Body of pancreas (tissue), 4 donors: Measurements from ENCODE around the gene CENPK.
A peak's percentile ranks its signal among the peaks of the same experiment; 100 is the strongest.

Experiments used
- POLR2A ChIP-seq, 3 donors: fragments of 450-650 bp; IDR thresholded peaks; one replicate each; pipeline ENCODE4 v1.6.1; 2016; ENCODE audit warnings: antibody characterized with exemption in 3 of 3, mild to moderate bottlenecking in 2 of 3
- TF ChIP-seq, protein P1 (sequence below), 7 experiments: fragments of 450-650 bp in 4 of 7; fragments of 200-600 bp in 3 of 7; sonication (generic) in 3 of 7; IDR thresholded peaks; one replicate each; pipeline ENCODE4 v1.5.1; 2016 to 2019; ENCODE audit warnings: antibody characterized with exemption in 7 of 7

DNA sequence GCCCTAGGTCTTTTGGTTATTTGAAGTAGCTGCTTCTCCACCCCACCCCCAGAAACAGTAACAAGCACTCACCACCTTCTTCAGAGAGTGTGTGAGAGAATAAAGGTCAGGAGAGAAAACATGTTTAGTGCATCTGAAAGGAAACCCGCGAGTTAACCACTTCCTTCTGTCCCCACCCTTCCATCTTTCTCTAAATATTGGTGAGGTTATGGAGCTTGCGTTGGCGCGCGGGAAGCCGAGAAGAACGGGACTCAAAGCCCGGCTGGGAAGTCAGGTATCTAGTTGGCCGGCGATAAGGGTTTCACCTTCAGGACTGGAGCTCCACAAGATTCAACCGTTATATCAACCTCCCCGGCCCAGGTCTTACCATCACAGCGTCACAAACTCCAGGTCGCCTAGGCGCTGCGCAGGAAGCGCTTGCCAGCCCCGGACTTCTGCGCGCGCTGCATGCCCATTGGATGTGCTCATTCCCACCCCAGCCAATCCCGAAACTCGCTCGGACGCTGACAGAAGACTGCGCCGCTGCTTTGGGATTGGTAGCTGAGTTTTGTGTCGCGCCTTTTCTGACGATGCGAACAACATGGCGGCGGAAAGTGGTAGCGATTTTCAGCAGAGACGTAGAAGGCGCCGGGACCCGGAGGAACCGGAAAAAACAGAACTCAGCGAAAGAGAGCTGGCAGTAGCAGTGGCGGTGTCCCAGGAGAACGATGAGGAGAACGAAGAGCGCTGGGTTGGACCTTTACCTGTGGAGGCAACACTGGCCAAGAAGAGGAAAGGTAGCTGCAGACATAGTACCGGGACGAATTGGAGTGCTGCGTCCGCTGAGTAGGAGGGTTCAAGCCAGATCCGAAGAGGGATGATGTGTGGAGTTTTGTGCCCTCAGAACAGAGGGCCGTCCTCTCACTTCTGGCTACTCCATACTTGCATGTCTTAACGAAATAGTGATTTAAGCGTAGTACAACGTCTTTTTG is at the start of gene CENPK, which contains the start of gene PPWD1:
- TF ChIP-seq, protein P1, sequence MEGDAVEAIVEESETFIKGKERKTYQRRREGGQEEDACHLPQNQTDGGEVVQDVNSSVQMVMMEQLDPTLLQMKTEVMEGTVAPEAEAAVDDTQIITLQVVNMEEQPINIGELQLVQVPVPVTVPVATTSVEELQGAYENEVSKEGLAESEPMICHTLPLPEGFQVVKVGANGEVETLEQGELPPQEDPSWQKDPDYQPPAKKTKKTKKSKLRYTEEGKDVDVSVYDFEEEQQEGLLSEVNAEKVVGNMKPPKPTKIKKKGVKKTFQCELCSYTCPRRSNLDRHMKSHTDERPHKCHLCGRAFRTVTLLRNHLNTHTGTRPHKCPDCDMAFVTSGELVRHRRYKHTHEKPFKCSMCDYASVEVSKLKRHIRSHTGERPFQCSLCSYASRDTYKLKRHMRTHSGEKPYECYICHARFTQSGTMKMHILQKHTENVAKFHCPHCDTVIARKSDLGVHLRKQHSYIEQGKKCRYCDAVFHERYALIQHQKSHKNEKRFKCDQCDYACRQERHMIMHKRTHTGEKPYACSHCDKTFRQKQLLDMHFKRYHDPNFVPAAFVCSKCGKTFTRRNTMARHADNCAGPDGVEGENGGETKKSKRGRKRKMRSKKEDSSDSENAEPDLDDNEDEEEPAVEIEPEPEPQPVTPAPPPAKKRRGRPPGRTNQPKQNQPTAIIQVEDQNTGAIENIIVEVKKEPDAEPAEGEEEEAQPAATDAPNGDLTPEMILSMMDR (IDR thresholded peaks at IDR 0.05), result peak in 1 of 7 experiments; percentile 16
- TF ChIP-seq POLR2A (IDR thresholded peaks at IDR 0.05), result peak in 2 of 3 donors; percentile 83 to 84
